ENCODE data around the gene MAP2K4.

DNA sequence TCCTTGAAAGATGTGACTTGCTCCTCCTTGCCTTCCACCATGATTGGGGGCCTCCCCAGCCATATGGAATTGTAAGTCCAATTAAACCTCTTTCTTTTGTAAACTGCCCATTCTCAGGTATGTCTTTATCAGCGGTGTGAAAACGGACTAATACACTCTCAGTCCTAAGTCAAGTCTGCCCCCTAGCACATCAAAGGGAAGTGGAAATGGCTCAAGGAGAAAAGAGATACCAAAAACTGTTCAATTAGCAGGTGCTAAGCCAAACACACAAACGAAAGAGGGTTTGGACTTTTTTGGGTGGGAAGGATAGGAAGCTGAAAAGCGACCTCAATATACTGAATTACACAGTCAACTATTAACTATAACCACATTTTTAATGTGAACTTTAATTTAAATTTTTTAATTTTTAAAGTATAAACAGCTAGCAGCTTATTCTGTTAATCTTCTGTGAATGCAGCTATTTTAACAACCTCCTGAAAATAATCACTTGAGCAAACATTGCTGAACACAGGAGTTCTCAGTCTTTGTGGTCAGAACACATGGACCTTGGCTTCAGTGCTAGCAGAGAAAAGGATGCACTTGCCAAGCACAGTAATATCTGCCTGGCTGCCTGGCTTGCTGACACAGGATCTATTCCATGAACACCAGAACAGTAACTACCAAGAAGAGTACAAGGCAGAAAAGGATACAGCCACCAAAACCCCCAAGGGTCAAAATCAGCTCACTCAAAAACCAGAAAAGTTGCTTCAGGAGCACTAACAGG, 34.3 kb upstream of the MAP2K4 start:
- TF ChIP-seq EZH2 (IDR thresholded peaks at IDR 0.05) (no peak), POLR2AphosphoS5 (IDR thresholded peaks at IDR 0.05; ENCODE audit: borderline replicate concordance, low read depth, low read length) (no peak)

All from SK-N-MC (cell line).